HepG2 (cell line): ENCODE data around the gene BEST2. TPM values are rescaled to one million over a fixed set of nuclear protein-coding genes. Genes with fewer than 3 reads are reported as not detected.
A peak's percentile ranks its signal among the peaks of the same experiment; 100 is the strongest.

ENCODE experiments used
- BRCA1 ChIP-seq: sonication (generic); formaldehyde crosslinking; IDR thresholded peaks from 2 replicates; pipeline ENCODE4 v1.4.0; 2020; ENCODE audit warnings: missing genetic modification reagents
- EHMT2 ChIP-seq: fragments of 200-600 bp; sonication (generic); IDR thresholded peaks from 2 replicates; pipeline ENCODE4 v1.7.0; 2017; ENCODE audit warnings: antibody characterized with exemption, low read depth, low read length, borderline replicate concordance
- GZF1 ChIP-seq: sonication (generic); formaldehyde crosslinking; IDR thresholded peaks from 2 replicates; pipeline ENCODE4 v1.5.1; 2020; ENCODE audit warnings: mild to moderate bottlenecking, missing genetic modification reagents
- MLX ChIP-seq: IDR thresholded peaks from 2 replicates; pipeline ENCODE4 v1.6.1; 2016
- NONO ChIP-seq, 2 experiments: fragments of 450-650 bp in 1 of 2; sonication (generic) in 1 of 2; formaldehyde crosslinking in 1 of 2; IDR thresholded peaks in 1 of 2; conservative IDR thresholded peaks in 1 of 2; 2 replicates each; pipeline versions ENCODE4 v1.6.1 to v1.8.0; 2017 to 2022; ENCODE audit warnings: mild to moderate bottlenecking in 1 of 2, missing genetic modification reagents in 1 of 2, moderate library complexity in 1 of 2
- PAF1 ChIP-seq: IDR thresholded peaks from 2 replicates; pipeline ENCODE4 v1.6.1; 2016; ENCODE audit warnings: missing genetic modification reagents, missing compliant biosample characterization
- SRSF1 ChIP-seq: fragments of 200-400 bp; formaldehyde crosslinking; optimal IDR thresholded peaks from 2 replicates; pipeline ENCODE3; 2017; ENCODE audit warnings: mild to moderate bottlenecking, low read depth, low read length, moderate library complexity
- TCF7L2 ChIP-seq: IDR thresholded peaks from 2 replicates; pipeline ENCODE4 v1.6.1; 2011; ENCODE audit warnings: mild to moderate bottlenecking, low read depth, low read length, moderate library complexity
- THAP11 ChIP-seq: IDR thresholded peaks from 2 replicates; pipeline ENCODE4 v1.6.1; 2016; ENCODE audit warnings: missing biosample characterization, missing genetic modification reagents
- ZFP91 ChIP-seq: sonication (generic); formaldehyde crosslinking; IDR thresholded peaks from 2 replicates; pipeline ENCODE4 v1.9.0; 2022; ENCODE audit warnings: missing genetic modification reagents, mild to moderate bottlenecking, borderline replicate concordance
- ZNF34 ChIP-seq: sonication (generic); formaldehyde crosslinking; IDR thresholded peaks from 2 replicates; pipeline ENCODE4 v1.4.0; 2020; ENCODE audit warnings: mild to moderate bottlenecking, missing genetic modification reagents, borderline replicate concordance
- ZNF496 ChIP-seq: sonication (generic); formaldehyde crosslinking; IDR thresholded peaks from 2 replicates; pipeline ENCODE4 v1.8.1; 2023; ENCODE audit warnings: mild to moderate bottlenecking, moderate library complexity, missing genetic modification reagents; ENCODE audit not compliant: insufficient replicate concordance
- ZNF616 ChIP-seq: sonication (generic); formaldehyde crosslinking; IDR thresholded peaks from 2 replicates; pipeline ENCODE4 v1.5.0; 2020; ENCODE audit warnings: low read depth, mild to moderate bottlenecking, missing genetic modification reagents
- ZNF652 ChIP-seq: IDR thresholded peaks from 2 replicates; pipeline ENCODE4 v1.6.1; 2016; ENCODE audit warnings: low read depth, borderline replicate concordance
- polyA plus RNA-seq, 8 experiments: library from polyadenylated mRNA; depleted of rRNA in 3 of 8; stranded (reverse) in 7 of 8; unstranded in 1 of 8; fragments of >200 nt; fragmentation: Illumina TruSeq in 4 of 8; extraction: Trizol in 4 of 8; gene quantifications; 2 replicates each; pipeline versions ENCODE4 v1.2.1 to v1.2.3, GENCODE V29; 2011 to 2016; ENCODE audit warnings: low read depth in 4 of 8, missing spikeins in 1 of 8, mixed read lengths in 1 of 8; ENCODE audit not compliant: insufficient read depth in 1 of 8
- total RNA-seq, 5 experiments: library from RNA; depleted of rRNA; stranded (reverse); fragments of >200 nt; fragmentation: Illumina TruSeq; extraction: Trizol; gene quantifications; 2 replicates each; pipeline ENCODE4 v1.2.3, GENCODE V29; 2016; ENCODE audit warnings: low read depth in 1 of 5
- TF ChIP-seq, protein P1 (sequence below): sonication (generic); IDR thresholded peaks from 2 replicates; pipeline ENCODE4 v1.6.1; 2016; ENCODE audit warnings: low read depth, borderline replicate concordance
- TF ChIP-seq, protein P2 (sequence below): sonication (generic); formaldehyde crosslinking; IDR thresholded peaks from 2 replicates; pipeline ENCODE4 v1.8.1; 2022; ENCODE audit warnings: low read depth, mild to moderate bottlenecking, missing genetic modification reagents
- TF ChIP-seq, protein P3 (sequence below): sonication (generic); formaldehyde crosslinking; IDR thresholded peaks from 2 replicates; pipeline ENCODE4 v1.4.0; 2020; ENCODE audit warnings: missing genetic modification reagents
- TF ChIP-seq, protein P4 (sequence below): IDR thresholded peaks from 2 replicates; pipeline ENCODE4 v1.6.1; 2016; ENCODE audit warnings: control low read depth
- TF ChIP-seq, protein P5 (sequence below): IDR thresholded peaks from 2 replicates; pipeline ENCODE4 v1.6.1; 2016; ENCODE audit warnings: low read depth, control low read depth

Gene BEST2
- total and polyA plus RNA-seq, 2 of the 13 experiments (the other 11 are each of a cell fraction or from before 2014, with no cell fraction given) = not detected

DNA sequence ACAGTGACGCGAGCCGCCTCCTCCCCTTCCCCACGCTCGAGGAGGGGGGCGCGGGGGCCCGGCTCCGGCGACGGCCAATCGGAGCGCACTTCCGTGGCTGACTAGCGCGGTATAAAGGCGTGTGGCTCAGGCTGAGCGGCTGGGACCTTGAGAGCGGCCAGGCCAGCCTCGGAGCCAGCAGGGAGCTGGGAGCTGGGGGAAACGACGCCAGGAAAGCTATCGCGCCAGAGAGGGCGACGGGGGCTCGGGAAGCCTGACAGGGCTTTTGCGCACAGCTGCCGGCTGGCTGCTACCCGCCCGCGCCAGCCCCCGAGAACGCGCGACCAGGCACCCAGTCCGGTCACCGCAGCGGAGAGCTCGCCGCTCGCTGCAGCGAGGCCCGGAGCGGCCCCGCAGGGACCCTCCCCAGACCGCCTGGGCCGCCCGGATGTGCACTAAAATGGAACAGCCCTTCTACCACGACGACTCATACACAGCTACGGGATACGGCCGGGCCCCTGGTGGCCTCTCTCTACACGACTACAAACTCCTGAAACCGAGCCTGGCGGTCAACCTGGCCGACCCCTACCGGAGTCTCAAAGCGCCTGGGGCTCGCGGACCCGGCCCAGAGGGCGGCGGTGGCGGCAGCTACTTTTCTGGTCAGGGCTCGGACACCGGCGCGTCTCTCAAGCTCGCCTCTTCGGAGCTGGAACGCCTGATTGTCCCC lies 39.9 kb downstream of the BEST2 start, which contains the start of gene JUNB (continued):
- no peak for TF ChIP-seq TCF7L2
- TF ChIP-seq, protein P1, sequence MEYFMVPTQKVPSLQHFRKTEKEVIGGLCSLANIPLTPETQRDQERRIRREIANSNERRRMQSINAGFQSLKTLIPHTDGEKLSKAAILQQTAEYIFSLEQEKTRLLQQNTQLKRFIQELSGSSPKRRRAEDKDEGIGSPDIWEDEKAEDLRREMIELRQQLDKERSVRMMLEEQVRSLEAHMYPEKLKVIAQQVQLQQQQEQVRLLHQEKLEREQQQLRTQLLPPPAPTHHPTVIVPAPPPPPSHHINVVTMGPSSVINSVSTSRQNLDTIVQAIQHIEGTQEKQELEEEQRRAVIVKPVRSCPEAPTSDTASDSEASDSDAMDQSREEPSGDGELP = peak; percentile 55; the same call in 1 of the 2 replicates
- TF ChIP-seq GZF1 (CRISPR knock-in tag) = no peak
- TF ChIP-seq MLX (CRISPR knock-in tag) = peak; percentile 85
- no peak for TF ChIP-seq ZNF652 (CRISPR knock-in tag)
- TF ChIP-seq SRSF1 = peak; percentile 97
- TF ChIP-seq, protein P2, sequence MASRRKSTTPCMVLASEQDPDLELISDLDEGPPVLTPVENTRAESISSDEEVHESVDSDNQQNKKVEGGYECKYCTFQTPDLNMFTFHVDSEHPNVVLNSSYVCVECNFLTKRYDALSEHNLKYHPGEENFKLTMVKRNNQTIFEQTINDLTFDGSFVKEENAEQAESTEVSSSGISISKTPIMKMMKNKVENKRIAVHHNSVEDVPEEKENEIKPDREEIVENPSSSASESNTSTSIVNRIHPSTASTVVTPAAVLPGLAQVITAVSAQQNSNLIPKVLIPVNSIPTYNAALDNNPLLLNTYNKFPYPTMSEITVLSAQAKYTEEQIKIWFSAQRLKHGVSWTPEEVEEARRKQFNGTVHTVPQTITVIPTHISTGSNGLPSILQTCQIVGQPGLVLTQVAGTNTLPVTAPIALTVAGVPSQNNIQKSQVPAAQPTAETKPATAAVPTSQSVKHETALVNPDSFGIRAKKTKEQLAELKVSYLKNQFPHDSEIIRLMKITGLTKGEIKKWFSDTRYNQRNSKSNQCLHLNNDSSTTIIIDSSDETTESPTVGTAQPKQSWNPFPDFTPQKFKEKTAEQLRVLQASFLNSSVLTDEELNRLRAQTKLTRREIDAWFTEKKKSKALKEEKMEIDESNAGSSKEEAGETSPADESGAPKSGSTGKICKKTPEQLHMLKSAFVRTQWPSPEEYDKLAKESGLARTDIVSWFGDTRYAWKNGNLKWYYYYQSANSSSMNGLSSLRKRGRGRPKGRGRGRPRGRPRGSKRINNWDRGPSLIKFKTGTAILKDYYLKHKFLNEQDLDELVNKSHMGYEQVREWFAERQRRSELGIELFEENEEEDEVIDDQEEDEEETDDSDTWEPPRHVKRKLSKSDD (CRISPR knock-in tag) = no peak
- no peak; the same call in 1 of the 2 replicates for TF ChIP-seq BRCA1
- TF ChIP-seq ZFP91 (CRISPR knock-in tag) = peak; percentile 67
- no peak for TF ChIP-seq NONO (IDR thresholded peaks at IDR 0.05)
- TF ChIP-seq NONO (CRISPR knock-in tag; conservative IDR thresholded peaks at IDR 0.05) = peak; percentile 95
- no peak; the same call in 1 of the 2 replicates for TF ChIP-seq ZNF616 (CRISPR knock-in tag)
- TF ChIP-seq, protein P3, sequence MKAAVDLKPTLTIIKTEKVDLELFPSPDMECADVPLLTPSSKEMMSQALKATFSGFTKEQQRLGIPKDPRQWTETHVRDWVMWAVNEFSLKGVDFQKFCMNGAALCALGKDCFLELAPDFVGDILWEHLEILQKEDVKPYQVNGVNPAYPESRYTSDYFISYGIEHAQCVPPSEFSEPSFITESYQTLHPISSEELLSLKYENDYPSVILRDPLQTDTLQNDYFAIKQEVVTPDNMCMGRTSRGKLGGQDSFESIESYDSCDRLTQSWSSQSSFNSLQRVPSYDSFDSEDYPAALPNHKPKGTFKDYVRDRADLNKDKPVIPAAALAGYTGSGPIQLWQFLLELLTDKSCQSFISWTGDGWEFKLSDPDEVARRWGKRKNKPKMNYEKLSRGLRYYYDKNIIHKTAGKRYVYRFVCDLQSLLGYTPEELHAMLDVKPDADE (CRISPR knock-in tag) = no peak
- TF ChIP-seq, protein P4, sequence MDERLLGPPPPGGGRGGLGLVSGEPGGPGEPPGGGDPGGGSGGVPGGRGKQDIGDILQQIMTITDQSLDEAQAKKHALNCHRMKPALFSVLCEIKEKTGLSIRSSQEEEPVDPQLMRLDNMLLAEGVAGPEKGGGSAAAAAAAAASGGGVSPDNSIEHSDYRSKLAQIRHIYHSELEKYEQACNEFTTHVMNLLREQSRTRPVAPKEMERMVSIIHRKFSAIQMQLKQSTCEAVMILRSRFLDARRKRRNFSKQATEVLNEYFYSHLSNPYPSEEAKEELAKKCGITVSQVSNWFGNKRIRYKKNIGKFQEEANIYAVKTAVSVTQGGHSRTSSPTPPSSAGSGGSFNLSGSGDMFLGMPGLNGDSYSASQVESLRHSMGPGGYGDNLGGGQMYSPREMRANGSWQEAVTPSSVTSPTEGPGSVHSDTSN (CRISPR knock-in tag) = peak; percentile 62
- TF ChIP-seq PAF1 (CRISPR knock-in tag) = no peak
- TF ChIP-seq, protein P5, sequence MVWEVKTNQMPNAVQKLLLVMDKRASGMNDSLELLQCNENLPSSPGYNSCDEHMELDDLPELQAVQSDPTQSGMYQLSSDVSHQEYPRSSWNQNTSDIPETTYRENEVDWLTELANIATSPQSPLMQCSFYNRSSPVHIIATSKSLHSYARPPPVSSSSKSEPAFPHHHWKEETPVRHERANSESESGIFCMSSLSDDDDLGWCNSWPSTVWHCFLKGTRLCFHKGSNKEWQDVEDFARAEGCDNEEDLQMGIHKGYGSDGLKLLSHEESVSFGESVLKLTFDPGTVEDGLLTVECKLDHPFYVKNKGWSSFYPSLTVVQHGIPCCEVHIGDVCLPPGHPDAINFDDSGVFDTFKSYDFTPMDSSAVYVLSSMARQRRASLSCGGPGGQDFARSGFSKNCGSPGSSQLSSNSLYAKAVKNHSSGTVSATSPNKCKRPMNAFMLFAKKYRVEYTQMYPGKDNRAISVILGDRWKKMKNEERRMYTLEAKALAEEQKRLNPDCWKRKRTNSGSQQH (CRISPR knock-in tag) = no peak
- no peak for TF ChIP-seq ZNF34 (CRISPR knock-in tag)
- TF ChIP-seq THAP11 (CRISPR knock-in tag) = peak; percentile 87
- no peak for TF ChIP-seq ZNF496 (CRISPR knock-in tag)
- TF ChIP-seq EHMT2 = no peak
